NOMO-1 treated with DMSO at 0.1 percent for 48 hours (cell line): ENCODE data around the gene KRTAP2-3.
"Not testable (repeated sequence)": the region's sequence is repeated elsewhere in the genome, so short reads cannot be mapped to it uniquely, and the experiment has no call there.

Experiments
- DNase-seq: peaks from one replicate; lab custom pipeline; 2025; ENCODE audit not compliant: unreplicated experiment; lab: John Stamatoyannopoulos, UW

KRTAP2-3 gene

DNA sequence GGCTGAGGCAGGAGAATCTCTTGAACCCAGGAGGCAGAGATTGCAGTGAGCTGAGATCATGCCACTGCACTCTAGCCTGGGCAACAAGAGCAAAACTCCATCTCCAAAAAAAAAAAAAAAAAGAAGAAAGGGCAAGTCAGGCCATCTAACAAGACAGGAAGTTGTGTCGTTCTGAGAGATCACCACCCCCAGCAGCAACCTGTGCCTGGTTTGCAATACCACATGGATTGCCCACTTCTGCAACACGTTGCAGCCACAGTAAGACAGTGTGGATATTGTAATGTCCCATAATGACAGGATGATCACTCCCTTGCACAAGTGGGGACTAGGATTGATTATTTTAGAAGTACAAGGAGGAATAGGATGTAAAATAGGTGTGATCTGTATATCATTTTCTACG lies 9.1 kb upstream of the KRTAP2-3 start:
- peak; percentile 18 for DNase-seq

DNA sequence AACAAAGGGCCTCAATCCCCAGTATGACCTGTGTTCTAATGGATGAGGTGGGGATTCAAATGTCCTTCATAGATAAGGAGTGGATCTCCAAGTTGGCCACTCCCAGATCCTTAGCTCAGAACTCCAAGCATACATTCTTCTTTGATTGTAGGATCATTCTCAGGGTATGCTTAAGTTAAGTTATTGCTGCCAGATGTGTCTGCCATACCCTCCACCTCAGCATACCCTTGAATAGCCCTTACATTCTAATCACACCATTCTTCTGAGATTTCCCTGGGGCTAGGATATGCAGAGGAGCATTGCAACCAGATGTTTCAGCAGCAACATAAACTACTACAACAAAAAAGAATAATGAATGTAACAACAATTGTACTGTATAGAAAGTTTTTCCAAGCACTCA lies 7.4 kb upstream of the KRTAP2-3 start:
- no peak for DNase-seq

GRCh38 chr17:41065829-41066624 lies 6.1 kb upstream of the KRTAP2-3 start, which contains the start of gene KRTAP2-4:
TSS of gene KRTAP2-4 (minus strand) at chr17:41065879. CDS start at chr17:41065845, 34 bp downstream.
- DNase-seq = peak; percentile 59

- not testable (repeated sequence) for DNase-seq
Observed at GRCh38 chr17:41065016-41065689, 5.2 kb upstream of the KRTAP2-3 start.

- DNase-seq = no peak
Observed at GRCh38 chr17:41064301-41064700, 4.4 kb upstream of the KRTAP2-3 start.

- DNase-seq = no peak
Observed at GRCh38 chr17:41063449-41063848, 3.5 kb upstream of the KRTAP2-3 start.

GRCh38 chr17:41061964-41062363 lies 2.0 kb upstream of the KRTAP2-3 start:
- no peak for DNase-seq

- DNase-seq = not testable (repeated sequence)
Observed at GRCh38 chr17:41059276-41060051, 450 bp downstream of the KRTAP2-3 start.

DNA sequence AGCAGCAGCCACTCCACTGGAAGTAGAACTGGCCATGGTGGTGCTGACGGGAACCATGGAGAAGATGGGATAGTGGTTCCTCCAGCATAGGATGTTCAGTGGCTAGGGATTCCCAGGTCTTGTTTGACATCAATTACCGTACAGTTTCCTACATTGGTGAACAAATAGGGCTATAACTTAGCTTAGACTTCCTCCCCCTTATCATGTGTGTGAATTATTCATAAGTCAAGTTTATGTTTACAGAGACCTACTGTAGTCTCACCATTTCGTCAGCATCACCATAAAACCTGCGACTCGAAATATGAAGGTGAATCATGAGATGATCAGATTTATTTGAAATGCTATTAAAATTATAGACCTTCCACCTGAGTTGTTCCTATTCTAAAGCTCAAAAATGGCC lies 1.2 kb downstream of the KRTAP2-3 start:
- no peak for DNase-seq

DNA sequence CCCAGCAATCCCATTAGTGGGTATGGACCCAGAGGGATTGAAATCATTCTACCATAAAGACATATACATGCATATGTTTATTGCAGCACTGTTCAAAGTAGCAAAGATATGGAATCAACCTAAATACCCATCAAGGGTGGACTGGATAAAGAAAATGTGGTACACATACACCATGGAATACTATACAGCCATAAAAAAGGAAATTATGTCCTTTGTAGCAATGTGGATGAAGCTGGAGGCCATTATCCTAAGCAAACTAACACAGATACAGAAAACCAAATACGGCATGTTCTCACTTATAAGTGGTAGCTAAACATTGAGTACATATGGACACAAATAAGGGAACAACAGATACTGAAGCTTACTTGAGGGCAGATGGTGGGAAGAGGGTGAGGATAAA lies 2.4 kb downstream of the KRTAP2-3 start:
- no peak for DNase-seq

DNA sequence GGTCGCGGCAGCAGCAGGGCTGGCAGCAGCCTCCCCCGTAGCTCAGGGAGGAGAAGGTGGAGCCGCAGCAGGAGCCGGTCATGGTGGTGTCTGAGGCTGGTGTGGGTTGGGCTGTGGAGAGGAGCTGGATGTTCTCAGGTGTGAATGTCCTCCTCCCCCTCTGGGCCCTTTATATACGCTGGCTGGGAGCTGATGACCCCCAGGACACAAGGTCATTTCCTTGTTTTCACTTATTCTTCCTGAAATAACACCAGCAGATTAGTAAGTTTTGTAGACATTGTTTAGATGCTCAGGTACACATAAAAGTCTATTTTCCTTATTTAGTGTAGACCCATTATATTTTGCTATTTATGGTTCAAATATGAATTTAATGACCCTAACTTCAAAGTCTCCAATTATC lies 4.8 kb downstream of the KRTAP2-3 start, which contains the start of gene KRTAP2-2:
TSS of gene KRTAP2-2 (minus strand) at position 101 of the 400 bp plus-strand sequence. CDS start at position 82, 19 bp downstream.
- not testable (repeated sequence) for DNase-seq

DNA sequence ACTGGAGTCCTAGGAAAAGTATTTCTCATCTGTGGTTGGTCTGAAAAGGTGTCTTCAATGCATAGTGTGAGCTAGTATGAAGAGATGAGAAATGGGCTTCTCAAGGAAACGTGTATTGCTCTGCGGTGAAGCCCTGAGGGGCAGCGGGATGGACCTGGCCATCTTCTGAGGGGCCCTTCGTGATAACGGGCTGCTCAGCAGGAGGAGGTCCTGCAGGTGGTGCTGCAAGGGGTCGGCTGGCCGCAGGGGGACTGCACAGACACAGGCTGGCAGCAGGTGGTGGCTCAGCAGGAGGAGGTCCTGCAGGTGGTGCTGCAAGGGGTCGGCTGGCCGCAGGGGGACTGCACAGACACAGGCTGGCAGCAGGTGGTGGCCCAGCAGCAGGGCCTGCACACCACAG lies 5.4 kb downstream of the KRTAP2-3 start:
- DNase-seq = not testable (repeated sequence)

- no peak for DNase-seq
Observed at GRCh38 chr17:41054025-41054424, 5.9 kb downstream of the KRTAP2-3 start.

DNA sequence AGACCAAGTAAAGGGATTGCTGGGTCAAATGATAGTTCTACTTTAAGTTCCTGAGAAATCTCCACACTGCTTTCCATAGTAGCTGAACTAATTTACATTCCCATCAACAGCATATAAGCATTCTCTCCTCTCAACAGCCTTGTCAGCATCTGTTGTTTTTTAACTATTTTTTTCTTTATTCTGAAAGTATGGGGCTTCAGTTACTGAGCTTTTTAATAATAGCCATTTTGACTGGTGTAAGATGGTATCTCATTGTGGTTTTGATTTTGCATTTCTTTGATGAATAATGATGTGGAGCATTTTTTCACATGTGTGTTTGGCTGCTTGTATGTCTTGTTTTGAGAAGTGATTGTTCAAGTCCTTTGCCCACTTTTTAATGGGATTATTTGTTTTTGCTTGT lies 7.3 kb downstream of the KRTAP2-3 start:
- no peak for DNase-seq

- no peak for DNase-seq
Observed at GRCh38 chr17:41049110-41049509, 10.8 kb downstream of the KRTAP2-3 start.

GRCh38 chr17:41048441-41048840 lies 11.5 kb downstream of the KRTAP2-3 start:
- no peak for DNase-seq

- not testable (repeated sequence) for DNase-seq
Observed at GRCh38 chr17:41046735-41047465, 13.0 kb downstream of the KRTAP2-3 start, which contains the start of gene KRTAP2-1. TSS of gene KRTAP2-1 (minus strand) at chr17:41047316. CDS start at chr17:41047267, 49 bp downstream.

DNA sequence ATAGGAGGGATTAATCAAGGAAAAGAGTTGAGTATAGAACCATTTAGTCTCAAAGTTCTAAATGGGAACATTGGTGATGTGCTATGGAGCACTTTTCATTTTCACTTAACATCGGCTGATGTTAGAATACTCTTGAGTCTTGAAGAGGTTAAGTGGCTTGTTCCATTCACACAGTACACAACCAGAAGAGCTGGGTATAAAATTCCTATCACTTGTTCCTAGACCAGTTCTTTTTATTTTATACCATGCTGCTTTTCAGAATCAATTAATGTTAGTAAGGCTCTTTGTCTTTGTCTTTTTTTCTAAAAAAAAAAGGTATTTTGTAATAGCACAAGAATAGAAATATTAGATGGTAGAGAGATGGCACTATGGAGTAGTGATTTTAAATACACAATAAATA lies 17.0 kb downstream of the KRTAP2-3 start:
- no peak for DNase-seq

- DNase-seq = not testable (repeated sequence)
Observed at GRCh38 chr17:41040783-41041571, 18.9 kb downstream of the KRTAP2-3 start, which contains the start of gene KRTAP1-1. TSS of gene KRTAP1-1 (minus strand) at chr17:41041450. CDS start at chr17:41041397, 53 bp downstream.
